ENCODE data around the gene PIK3R2. TPM values are rescaled to one million over a fixed set of nuclear protein-coding genes. Genes with fewer than 3 reads are reported as not detected.
A peak's percentile ranks its signal among the peaks of the same experiment; 100 is the strongest.

PIK3R2 gene
- total RNA-seq, 1 donor from 2014 or later: 11.5 TPM

DNA sequence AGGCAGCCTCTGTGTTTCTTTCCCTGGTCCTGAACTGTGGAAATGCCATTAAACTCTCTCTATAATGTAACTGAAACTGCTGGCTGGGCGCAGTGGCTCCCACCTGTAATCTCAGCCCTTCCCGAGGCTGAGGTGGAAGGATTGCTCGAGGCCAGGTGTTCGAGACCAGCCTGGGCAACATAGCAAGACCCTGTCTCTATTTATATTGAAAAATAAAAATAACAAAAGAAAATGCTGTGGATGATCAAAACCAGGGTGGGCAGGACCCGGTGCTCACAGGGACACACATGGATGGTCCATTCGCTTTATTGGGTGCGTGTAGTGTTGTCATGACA lies 43.5 kb downstream of the PIK3R2 start:
- Histone ChIP-seq H3K27me3 (ENCODE audit: control insufficient read depth in 3 of 3, insufficient read depth in 3 of 3, low read length in 3 of 3) (no peaks in the 10 kb centered on the region), H3K27ac (ENCODE audit: low read depth, low read length) (no peak overlapping the region), H3K4me3 (ENCODE audit: low read length in 3 of 3) (no peak overlapping the region), H3K4me1 (ENCODE audit: control insufficient read depth in 3 of 3, insufficient read depth in 3 of 3, low read length in 3 of 3) (peaks cover 13 to 23% (median 14%) of the 10 kb centered on the region in 3 donors), H3K9ac (ENCODE audit: low read depth in 1 of 3, low read length in 3 of 3) (no peak overlapping the region), H3K9me3 (ENCODE audit: control insufficient read depth in 3 of 3, low read length in 3 of 3) (no peaks in the 10 kb centered on the region), H3K36me3 (ENCODE audit: control insufficient read depth in 3 of 3, insufficient read depth in 3 of 3, low read length in 3 of 3) (peaks cover 27 to 32% (median 32%) of the 10 kb centered on the region in 3 donors)

DNA sequence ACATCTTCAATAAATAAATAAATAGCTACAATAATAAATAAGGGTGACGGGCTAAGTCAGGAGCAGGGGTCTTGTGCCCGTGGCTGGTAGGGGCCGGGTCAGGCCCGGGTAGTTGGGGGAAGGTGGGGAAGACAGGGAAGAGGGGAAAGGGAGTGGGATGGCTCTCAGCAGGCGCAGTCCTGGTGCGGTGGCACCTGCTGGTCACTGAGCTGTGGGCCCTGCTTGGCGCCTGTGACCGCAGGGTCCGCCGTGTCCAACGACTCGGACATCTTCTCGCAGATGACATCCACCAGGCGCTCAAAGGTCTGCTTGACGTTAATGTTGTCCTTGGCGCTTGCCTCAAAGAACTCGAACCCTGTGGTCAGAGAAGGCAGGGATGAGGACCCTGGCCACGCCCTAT lies 44.3 kb downstream of the PIK3R2 start:
- H3K4me3 ChIP-seq (ENCODE audit: low read length in 3 of 3): no peak overlapping the region
- H3K9me3 ChIP-seq (ENCODE audit: control insufficient read depth in 3 of 3, low read length in 3 of 3): no peaks in the 10 kb centered on the region
- no peaks in the 10 kb centered on the region for H3K27me3 ChIP-seq (ENCODE audit: control insufficient read depth in 3 of 3, insufficient read depth in 3 of 3, low read length in 3 of 3)
- H3K4me1 ChIP-seq (ENCODE audit: control insufficient read depth in 3 of 3, insufficient read depth in 3 of 3, low read length in 3 of 3): peaks cover 13 to 20% (median 15%) of the 10 kb centered on the region in 3 donors
- H3K27ac ChIP-seq (ENCODE audit: low read depth, low read length): no peak overlapping the region
- peaks cover 29 to 36% (median 32%) of the 10 kb centered on the region in 3 donors for H3K36me3 ChIP-seq (ENCODE audit: control insufficient read depth in 3 of 3, insufficient read depth in 3 of 3, low read length in 3 of 3)
- no peak overlapping the region for H3K9ac ChIP-seq (ENCODE audit: low read depth in 1 of 3, low read length in 3 of 3)

DNA sequence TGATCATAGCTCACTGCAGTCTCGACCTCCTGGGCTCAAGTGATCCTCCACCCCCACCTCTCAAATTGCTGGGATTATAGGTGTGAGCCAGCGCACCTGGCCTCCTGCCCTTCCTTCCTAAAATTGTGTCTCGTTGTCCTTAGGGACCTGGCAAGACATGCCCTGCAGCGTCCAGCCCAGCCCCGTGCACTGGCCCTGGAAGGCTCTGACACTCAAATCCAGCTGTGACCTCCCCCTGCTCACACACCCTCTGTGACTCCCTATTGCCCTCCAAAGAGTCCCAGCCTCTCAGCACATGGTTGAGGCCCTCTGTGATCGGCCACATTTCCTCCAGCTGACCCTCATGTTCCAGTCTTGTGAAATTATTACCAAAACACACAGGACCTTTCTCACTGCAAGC lies 45.0 kb downstream of the PIK3R2 start:
- H3K9ac ChIP-seq (ENCODE audit: low read depth in 1 of 3, low read length in 3 of 3): no peak overlapping the region
- H3K4me1 ChIP-seq (ENCODE audit: control insufficient read depth in 3 of 3, insufficient read depth in 3 of 3, low read length in 3 of 3): peaks cover 13 to 24% (median 21%) of the 10 kb centered on the region in 3 donors
- peaks cover 32 to 36% (median 32%) of the 10 kb centered on the region in 3 donors for H3K36me3 ChIP-seq (ENCODE audit: control insufficient read depth in 3 of 3, insufficient read depth in 3 of 3, low read length in 3 of 3)

DNA sequence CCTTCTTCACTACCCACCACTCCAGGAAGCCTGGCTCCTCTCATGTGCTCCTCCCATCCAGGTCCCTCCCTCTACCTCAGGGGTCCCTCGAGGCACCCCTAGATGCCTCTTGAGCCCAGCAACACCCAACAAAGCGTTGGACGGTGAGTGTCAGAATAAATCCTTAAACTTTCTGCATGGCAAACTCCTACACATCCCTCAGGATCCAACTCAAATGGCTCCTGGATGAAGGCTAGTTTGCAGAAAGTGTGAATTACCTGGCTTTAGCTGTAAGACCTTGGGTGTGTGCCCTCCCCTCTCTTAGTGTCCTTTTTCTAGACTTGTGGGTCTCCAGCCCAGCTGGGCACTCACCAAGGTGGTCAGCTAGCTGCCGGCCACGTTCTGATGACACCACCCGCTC lies 45.4 kb downstream of the PIK3R2 start:
- Histone ChIP-seq H3K9me3 (ENCODE audit: control insufficient read depth in 3 of 3, low read length in 3 of 3) (no peaks in the 10 kb centered on the region), H3K27ac (ENCODE audit: low read depth, low read length) (no peak overlapping the region), H3K36me3 (ENCODE audit: control insufficient read depth in 3 of 3, insufficient read depth in 3 of 3, low read length in 3 of 3) (peaks cover 32 to 36% (median 32%) of the 10 kb centered on the region in 3 donors), H3K4me3 (ENCODE audit: low read length in 3 of 3) (no peak overlapping the region), H3K27me3 (ENCODE audit: control insufficient read depth in 3 of 3, insufficient read depth in 3 of 3, low read length in 3 of 3) (no peaks in the 10 kb centered on the region), H3K4me1 (ENCODE audit: control insufficient read depth in 3 of 3, insufficient read depth in 3 of 3, low read length in 3 of 3) (peaks cover 17 to 29% (median 25%) of the 10 kb centered on the region in 3 donors), H3K9ac (ENCODE audit: low read depth in 1 of 3, low read length in 3 of 3) (no peak overlapping the region)

More for the DNA sequence above, 45.0 kb downstream of the PIK3R2 start:
- H3K27me3 ChIP-seq (ENCODE audit: control insufficient read depth in 3 of 3, insufficient read depth in 3 of 3, low read length in 3 of 3): no peaks in the 10 kb centered on the region
- no peak overlapping the region for H3K27ac ChIP-seq (ENCODE audit: low read depth, low read length)
- no peaks in the 10 kb centered on the region for H3K9me3 ChIP-seq (ENCODE audit: control insufficient read depth in 3 of 3, low read length in 3 of 3)
- no peak overlapping the region for H3K4me3 ChIP-seq (ENCODE audit: low read length in 3 of 3)

DNA sequence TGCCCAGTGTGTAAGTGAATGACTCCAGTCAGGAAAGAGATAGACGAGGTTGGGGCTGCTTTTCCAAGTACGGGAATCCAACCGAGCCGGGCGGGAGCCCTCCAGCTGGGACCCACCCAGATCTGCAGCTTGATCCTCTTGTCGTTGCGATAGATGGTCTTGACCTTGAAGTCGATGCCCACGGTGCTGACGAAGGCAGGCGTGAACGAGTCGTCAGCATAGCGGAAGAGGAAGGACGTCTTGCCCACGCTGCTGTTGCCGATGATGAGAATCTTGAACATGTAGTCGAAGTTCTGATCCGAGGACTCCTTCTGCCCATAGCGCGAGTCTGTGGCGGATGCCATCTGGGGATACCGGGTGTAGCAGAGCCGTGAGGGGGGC lies 49.4 kb downstream of the PIK3R2 start:
- no peaks in the 10 kb centered on the region for H3K9me3 ChIP-seq (ENCODE audit: control insufficient read depth in 3 of 3, low read length in 3 of 3)
- H3K4me3 ChIP-seq (ENCODE audit: low read length in 3 of 3): no peak overlapping the region
- peak overlapping the region in 1 of 3 donors; percentile 90 for H3K9ac ChIP-seq (ENCODE audit: low read depth in 1 of 3, low read length in 3 of 3)
- no peak overlapping the region for H3K27ac ChIP-seq (ENCODE audit: low read depth, low read length)
- H3K27me3 ChIP-seq (ENCODE audit: control insufficient read depth in 3 of 3, insufficient read depth in 3 of 3, low read length in 3 of 3): no peaks in the 10 kb centered on the region
- H3K4me1 ChIP-seq (ENCODE audit: control insufficient read depth in 3 of 3, insufficient read depth in 3 of 3, low read length in 3 of 3): peaks cover 16 to 21% (median 19%) of the 10 kb centered on the region in 3 donors
- H3K36me3 ChIP-seq (ENCODE audit: control insufficient read depth in 3 of 3, insufficient read depth in 3 of 3, low read length in 3 of 3): peaks cover 18 to 25% (median 22%) of the 10 kb centered on the region in 3 donors

DNA sequence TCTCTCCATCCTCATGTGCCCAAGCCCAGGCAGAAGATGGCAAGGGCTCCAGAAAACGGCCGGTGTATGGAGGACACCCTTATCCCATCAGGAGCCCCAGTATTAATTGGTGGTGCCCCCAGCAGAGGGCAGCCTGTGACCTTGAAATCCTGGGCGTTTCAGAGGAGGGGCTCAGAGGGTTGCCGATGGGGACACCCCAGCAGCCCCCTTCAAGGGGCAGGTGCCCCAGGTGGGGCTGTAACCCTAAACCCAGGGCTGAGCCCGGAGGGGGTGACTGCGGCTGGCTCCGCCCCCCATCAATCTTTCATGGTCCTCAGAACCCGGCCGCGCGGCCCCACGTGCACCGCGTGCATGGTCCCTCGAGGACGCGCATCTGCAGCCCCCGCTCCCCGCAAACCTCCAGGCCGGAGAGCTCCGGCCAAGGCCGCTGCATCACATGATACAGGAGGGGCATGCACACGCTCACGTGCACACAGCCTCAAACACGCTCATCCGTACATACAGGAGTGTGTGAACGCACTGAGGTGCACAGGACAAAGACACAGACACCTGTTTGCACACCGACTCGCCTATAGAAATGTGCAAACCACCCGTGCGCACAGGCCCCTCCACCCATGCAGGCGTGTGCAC lies 49.9 kb downstream of the PIK3R2 start:
- Histone ChIP-seq H3K4me3 (ENCODE audit: low read length in 3 of 3) (peak overlapping the region; percentile 81 to 96 (median 95)), H3K9ac (ENCODE audit: low read depth in 1 of 3, low read length in 3 of 3) (peak overlapping the region; percentile 71 to 90 (median 79)), H3K27me3 (ENCODE audit: control insufficient read depth in 3 of 3, insufficient read depth in 3 of 3, low read length in 3 of 3) (no peaks in the 10 kb centered on the region), H3K9me3 (ENCODE audit: control insufficient read depth in 3 of 3, low read length in 3 of 3) (no peaks in the 10 kb centered on the region), H3K36me3 (ENCODE audit: control insufficient read depth in 3 of 3, insufficient read depth in 3 of 3, low read length in 3 of 3) (peaks cover 14 to 21% (median 20%) of the 10 kb centered on the region in 3 donors), H3K4me1 (ENCODE audit: control insufficient read depth in 3 of 3, insufficient read depth in 3 of 3, low read length in 3 of 3) (peaks cover 16 to 19% (median 18%) of the 10 kb centered on the region in 3 donors), H3K27ac (ENCODE audit: low read depth, low read length) (no peak overlapping the region)

DNA sequence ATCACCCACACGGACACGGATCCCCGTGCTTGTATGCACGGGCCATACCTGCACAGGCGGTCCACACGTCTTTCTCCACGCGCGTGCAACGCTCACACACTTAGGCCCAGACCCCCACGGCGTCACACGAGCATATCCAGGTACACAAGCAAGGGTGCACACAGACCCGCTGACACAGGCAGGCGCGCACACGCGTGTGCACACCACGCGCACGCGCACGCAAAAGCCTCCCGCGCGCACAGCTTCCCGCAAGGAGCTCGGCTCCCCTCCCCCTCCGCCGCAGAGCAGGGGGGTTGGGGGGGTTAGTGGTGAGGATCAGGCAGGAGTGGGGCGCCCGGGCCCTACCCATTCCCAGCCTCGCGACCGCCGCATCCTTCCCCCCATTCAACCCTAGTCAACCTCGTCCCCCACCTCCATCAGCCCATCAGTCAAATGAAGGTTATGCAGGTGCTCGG lies 50.5 kb downstream of the PIK3R2 start:
- Histone ChIP-seq H3K4me1 (ENCODE audit: control insufficient read depth in 3 of 3, insufficient read depth in 3 of 3, low read length in 3 of 3) (peaks cover 16 to 19% (median 16%) of the 10 kb centered on the region in 3 donors), H3K27ac (ENCODE audit: low read depth, low read length) (no peak overlapping the region), H3K27me3 (ENCODE audit: control insufficient read depth in 3 of 3, insufficient read depth in 3 of 3, low read length in 3 of 3) (no peaks in the 10 kb centered on the region), H3K9me3 (ENCODE audit: control insufficient read depth in 3 of 3, low read length in 3 of 3) (no peaks in the 10 kb centered on the region), H3K36me3 (ENCODE audit: control insufficient read depth in 3 of 3, insufficient read depth in 3 of 3, low read length in 3 of 3) (peaks cover 9 to 19% (median 16%) of the 10 kb centered on the region in 3 donors), H3K4me3 (ENCODE audit: low read length in 3 of 3) (peak overlapping the region; percentile 81 to 96 (median 95)), H3K9ac (ENCODE audit: low read depth in 1 of 3, low read length in 3 of 3) (peak overlapping the region; percentile 71 to 90 (median 79))

DNA sequence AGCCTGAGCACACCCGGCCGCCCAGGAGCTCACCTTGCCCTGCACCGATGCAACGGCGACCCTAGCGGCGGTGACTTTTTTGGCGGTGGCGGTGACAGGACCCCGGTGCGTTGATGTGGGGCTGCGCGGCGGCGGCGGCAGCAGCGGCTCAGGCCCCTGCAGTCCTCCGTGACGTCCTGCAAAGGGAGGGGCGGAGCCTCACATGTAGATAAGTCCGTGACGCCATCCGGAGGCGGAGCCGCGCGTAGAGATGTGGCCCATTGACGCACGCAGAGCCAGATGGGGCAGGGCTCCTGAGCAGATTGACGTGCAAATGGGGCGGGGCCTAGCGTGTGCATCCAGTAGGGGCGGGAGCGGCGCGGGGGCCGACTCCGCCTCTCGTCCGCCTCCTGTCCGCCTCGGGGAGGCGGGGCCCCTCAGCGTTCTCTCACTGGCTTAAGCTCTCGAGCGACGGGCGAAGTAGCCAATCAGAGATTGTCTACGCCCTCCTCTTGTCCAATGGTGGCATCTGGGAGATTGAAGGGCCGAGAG lies 51.0 kb downstream of the PIK3R2 start, which contains the start of gene RAB3A:
Gene RAB3A (minus strand): TSS at position 180 of the 531 bp plus-strand sequence. CDS start 1,302 bp downstream, outside the sequence.
- Histone ChIP-seq H3K9me3 (ENCODE audit: control insufficient read depth in 3 of 3, low read length in 3 of 3) (no peaks in the 10 kb centered on the region), H3K27me3 (ENCODE audit: control insufficient read depth in 3 of 3, insufficient read depth in 3 of 3, low read length in 3 of 3) (no peaks in the 10 kb centered on the region), H3K36me3 (ENCODE audit: control insufficient read depth in 3 of 3, insufficient read depth in 3 of 3, low read length in 3 of 3) (peaks cover 4 to 14% (median 12%) of the 10 kb centered on the region in 3 donors), H3K4me1 (ENCODE audit: control insufficient read depth in 3 of 3, insufficient read depth in 3 of 3, low read length in 3 of 3) (peaks cover 16 to 19% (median 16%) of the 10 kb centered on the region in 3 donors), H3K27ac (ENCODE audit: low read depth, low read length) (peak within 1 kb of the TSS; percentile 100), H3K9ac (ENCODE audit: low read depth in 1 of 3, low read length in 3 of 3) (peak within 1 kb of the TSS; percentile 93 to 98 (median 98)), H3K4me3 (ENCODE audit: low read length in 3 of 3) (peak within 1 kb of the TSS; percentile 87 to 96 (median 95))

DNA sequence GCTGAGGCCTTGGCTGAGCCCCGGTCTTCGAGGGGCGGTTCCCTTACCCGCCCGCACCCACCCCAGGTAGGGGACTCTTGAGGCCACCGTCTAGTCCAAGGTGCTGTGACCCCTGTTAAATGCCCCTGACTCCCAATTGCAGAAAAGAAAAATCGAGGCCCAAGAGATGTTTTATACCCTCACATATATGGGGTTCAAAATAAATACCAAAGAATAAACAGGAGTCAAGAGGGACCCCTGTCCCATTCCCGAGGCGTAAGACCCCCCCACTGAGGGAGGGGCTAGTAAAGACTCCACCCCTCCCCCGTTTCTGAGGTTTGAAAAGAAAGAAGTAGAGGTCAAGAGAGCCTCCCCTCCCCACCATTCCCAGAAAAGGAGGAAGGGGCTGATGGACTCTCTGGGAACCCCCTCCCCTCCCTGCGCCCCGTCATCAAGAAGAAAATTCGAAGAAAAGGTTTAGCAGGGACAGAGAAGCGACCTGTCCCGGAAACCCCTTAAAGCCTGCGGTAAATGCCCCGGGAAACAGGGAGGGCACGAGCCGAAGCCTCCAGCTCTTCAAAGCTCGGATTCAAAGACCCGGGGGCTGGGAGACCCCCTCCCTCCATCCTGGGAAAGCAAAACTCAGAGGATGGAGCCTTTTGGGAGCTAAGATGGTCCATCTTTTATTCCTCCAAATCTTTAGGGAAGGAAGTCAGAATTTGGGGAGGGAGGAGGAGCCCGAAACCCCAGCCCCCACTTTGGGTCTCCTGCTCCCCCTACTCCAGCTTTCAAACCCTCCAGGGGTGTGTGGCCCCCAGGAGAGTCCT lies 51.6 kb downstream of the PIK3R2 start:
- H3K27me3 ChIP-seq (ENCODE audit: control insufficient read depth in 3 of 3, insufficient read depth in 3 of 3, low read length in 3 of 3): no peaks in the 10 kb centered on the region
- peaks cover 16 to 19% (median 16%) of the 10 kb centered on the region in 3 donors for H3K4me1 ChIP-seq (ENCODE audit: control insufficient read depth in 3 of 3, insufficient read depth in 3 of 3, low read length in 3 of 3)
- H3K9me3 ChIP-seq (ENCODE audit: control insufficient read depth in 3 of 3, low read length in 3 of 3): no peaks in the 10 kb centered on the region
- peaks cover 4 to 12% (median 11%) of the 10 kb centered on the region in 3 donors for H3K36me3 ChIP-seq (ENCODE audit: control insufficient read depth in 3 of 3, insufficient read depth in 3 of 3, low read length in 3 of 3)
- H3K9ac ChIP-seq (ENCODE audit: low read depth in 1 of 3, low read length in 3 of 3): peak overlapping the region; percentile 93 to 98 (median 98)
- H3K4me3 ChIP-seq (ENCODE audit: low read length in 3 of 3): peak overlapping the region; percentile 76 to 87 (median 85)
- peak overlapping the region; percentile 100 for H3K27ac ChIP-seq (ENCODE audit: low read depth, low read length)
